Measurements from ENCODE around the gene PABPN1L.

Gene PABPN1L

GRCh38 chr16:88868974-88869672 lies 2.7 kb upstream of the PABPN1L start:
- no peak for DNase-seq (ENCODE audit: low spot score)

GRCh38 chr16:88867581-88868246 lies 1.3 kb upstream of the PABPN1L start:
- no peak for DNase-seq (ENCODE audit: low spot score)

GRCh38 chr16:88865742-88866141 lies 718 bp downstream of the PABPN1L start:
- no peak for DNase-seq (ENCODE audit: low spot score)

- DNase-seq (ENCODE audit: low spot score), result no peak
Observed at GRCh38 chr16:88865310-88865709, 1.1 kb downstream of the PABPN1L start.

- DNase-seq (ENCODE audit: low spot score), result no peak
Observed at GRCh38 chr16:88864521-88864920, 1.9 kb downstream of the PABPN1L start.

GRCh38 chr16:88864099-88864498 lies 2.4 kb downstream of the PABPN1L start:
- DNase-seq (ENCODE audit: low spot score), result no peak

- DNase-seq (ENCODE audit: low spot score), result no peak
Observed at GRCh38 chr16:88863426-88863825, 3.0 kb downstream of the PABPN1L start.

GRCh38 chr16:88862968-88863367 lies 3.5 kb downstream of the PABPN1L start:
- DNase-seq (ENCODE audit: low spot score), result no peak

GRCh38 chr16:88861359-88861758 lies 5.1 kb downstream of the PABPN1L start:
- DNase-seq (ENCODE audit: low spot score), result no peak

GRCh38 chr16:88859381-88860091 lies 6.9 kb downstream of the PABPN1L start:
- no peak for DNase-seq (ENCODE audit: low spot score)

GRCh38 chr16:88857728-88858339 lies 8.6 kb downstream of the PABPN1L start:
- DNase-seq (ENCODE audit: low spot score), result peak; percentile 91

GRCh38 chr16:88856828-88857727 lies 9.4 kb downstream of the PABPN1L start, which contains the start of the genes GALNS and TRAPPC2L:
Gene GALNS, minus strand, starts transcription at chr16:88856947. Its CDS starts 70 bp downstream, at chr16:88856877.
Gene TRAPPC2L, plus strand, starts transcription at chr16:88857127. Its CDS starts 24 bp downstream, at chr16:88857151.
- DNase-seq (ENCODE audit: low spot score), result peak; percentile 100

GRCh38 chr16:88856122-88856827 lies 10.2 kb downstream of the PABPN1L start:
- DNase-seq (ENCODE audit: low spot score), result no peak

GRCh38 chr16:88855736-88856121 lies 10.7 kb downstream of the PABPN1L start:
- no peak for DNase-seq (ENCODE audit: low spot score)

GRCh38 chr16:88855176-88855575 lies 11.3 kb downstream of the PABPN1L start:
- DNase-seq (ENCODE audit: low spot score), result no peak

- DNase-seq (ENCODE audit: low spot score), result no peak
Observed at GRCh38 chr16:88854306-88855111, 12.0 kb downstream of the PABPN1L start.

GRCh38 chr16:88853325-88853941 lies 13.0 kb downstream of the PABPN1L start:
- no peak for DNase-seq (ENCODE audit: low spot score)

- DNase-seq (ENCODE audit: low spot score), result no peak
Observed at GRCh38 chr16:88851616-88852015, 14.8 kb downstream of the PABPN1L start.

- no peak for DNase-seq (ENCODE audit: low spot score)
Observed at GRCh38 chr16:88850531-88851199, 15.8 kb downstream of the PABPN1L start.
